ENCODE results near the gene RPN2. TPM values are rescaled to one million over a fixed set of nuclear protein-coding genes. Genes with fewer than 3 reads are reported as not detected.
"Not testable (repeated sequence)": the region's sequence is repeated elsewhere in the genome, so short reads cannot be mapped to it uniquely, and the experiment has no call there.

RPN2 gene
- 215 TPM for total RNA-seq

DNA sequence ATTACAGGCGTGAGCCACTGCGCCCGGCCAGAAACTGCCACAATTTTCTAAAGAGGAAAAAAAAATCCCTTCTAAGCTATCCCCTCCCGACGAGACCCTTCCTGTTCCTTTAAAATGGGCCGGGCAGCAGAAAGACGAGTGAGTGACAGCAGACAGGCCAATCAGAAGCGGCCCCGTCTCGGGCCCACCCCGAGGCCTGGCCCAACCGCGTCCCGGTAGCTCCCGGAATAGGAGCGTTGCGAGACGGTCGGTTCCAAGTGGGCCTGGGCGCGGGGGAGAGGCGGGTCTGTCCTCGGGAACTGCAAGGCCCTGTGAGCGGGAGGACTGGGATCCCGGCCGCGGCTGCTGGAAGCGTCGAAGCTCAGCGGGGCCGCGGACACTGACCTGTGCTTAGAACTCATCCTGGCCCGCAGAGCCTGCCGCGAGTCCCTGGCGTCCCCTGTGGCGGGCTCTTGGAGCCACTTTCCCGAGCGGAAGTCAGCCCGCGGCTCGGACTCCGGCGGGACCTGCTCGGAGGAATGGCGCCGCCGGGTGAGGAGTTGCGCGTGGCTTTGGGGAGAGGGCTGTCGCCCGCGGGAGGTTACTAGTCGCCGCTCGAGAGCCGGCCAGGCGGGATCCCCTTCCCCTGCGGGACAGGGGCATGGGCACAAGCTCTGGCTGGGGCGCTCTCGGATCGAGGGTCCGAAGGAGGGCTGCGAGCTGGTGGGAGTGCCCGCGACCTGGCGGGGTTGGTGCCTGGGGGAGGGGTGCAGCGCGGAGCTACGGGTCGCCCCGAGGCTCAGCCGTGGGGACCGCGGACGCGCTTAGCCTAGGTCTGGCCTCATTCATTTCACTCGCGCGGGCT lies at the start of gene RPN2, which contains the start of gene MROH8:
Gene RPN2, plus strand, starts transcription at position 492 of the 844 bp plus-strand sequence. Its CDS starts 27 bp downstream, at position 519.
Gene MROH8, minus strand, starts transcription at position 710 of the 844 bp plus-strand sequence.
- DNase-seq (ENCODE audit: low spot score) = peak; percentile 98

DNA sequence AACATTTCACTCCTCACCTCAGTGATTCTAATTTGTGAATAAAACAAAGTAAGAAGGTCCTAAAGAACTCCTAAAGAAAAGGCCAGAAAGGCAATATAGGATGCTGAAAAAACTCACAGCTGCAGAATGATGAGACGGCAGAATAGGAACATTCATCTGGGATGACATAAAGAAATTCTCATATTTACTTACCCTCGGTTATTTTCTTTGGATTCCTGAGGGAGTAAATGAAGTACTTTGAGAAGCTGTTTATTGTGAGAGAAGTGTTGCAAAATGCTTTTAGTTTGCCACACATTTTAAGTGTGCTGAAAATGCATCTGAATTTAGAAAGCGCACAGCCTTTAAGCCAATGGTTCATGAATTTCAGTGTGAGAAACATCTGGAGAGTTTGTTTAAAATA lies 47.6 kb upstream of the RPN2 start:
- DNase-seq (ENCODE audit: low spot score) = no peak

DNA sequence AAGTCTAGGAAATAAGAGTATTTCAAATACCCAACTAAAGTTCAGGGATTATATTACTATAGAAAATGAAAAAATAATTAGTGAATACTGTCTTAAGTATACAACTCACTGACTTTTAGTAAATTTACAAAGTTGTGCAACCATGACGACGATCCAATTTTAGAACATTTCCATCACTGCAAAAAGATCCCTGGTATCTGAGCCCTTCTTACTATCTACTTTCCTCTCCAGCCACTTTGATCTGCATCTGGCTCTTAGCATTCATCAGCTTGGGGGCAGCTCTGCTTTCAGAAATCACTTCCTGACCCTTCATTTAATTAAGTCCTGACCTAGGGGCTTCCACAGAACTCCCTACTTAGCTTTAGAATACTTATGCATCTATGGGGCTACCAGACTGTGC lies 45.2 kb upstream of the RPN2 start:
- DNase-seq (ENCODE audit: low spot score) = no peak

DNA sequence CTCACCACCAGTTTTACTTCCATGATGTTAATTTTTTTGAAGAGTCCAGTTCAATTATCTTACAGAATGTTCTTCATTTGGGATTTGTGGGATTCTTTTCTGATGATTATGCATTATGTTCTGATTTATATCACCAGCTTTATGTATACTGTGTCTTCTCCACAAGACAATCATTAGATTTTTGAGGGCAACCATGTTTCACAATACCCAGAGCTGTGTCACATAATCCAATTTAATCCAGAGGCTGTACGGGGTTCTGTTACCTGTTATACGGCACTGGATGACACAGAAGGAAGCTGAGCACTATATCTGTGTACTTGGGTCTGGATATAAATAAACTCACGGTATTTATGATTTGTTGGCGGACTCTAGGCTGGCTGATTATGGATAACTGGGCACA lies 41.6 kb upstream of the RPN2 start:
- no peak for DNase-seq (ENCODE audit: low spot score)

DNA sequence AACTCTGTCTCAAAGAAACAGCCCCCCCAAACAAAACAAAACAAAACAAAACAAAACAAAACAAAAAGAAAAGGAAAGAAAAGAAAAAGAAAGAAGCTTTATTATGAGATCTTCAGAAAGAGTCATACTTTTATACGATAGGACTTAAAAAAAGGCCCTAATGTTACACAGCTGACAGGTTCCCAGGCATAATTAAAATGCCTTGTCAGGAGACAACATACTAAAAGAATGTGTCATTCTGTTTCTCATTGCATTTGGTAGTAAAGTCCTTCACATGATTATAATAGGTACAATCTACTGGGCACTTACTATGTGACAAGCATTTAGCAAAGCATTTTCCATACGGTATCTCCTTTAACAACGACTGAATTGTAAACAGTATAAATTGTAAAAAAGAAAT lies 36.4 kb upstream of the RPN2 start:
- DNase-seq (ENCODE audit: low spot score) = no peak

DNA sequence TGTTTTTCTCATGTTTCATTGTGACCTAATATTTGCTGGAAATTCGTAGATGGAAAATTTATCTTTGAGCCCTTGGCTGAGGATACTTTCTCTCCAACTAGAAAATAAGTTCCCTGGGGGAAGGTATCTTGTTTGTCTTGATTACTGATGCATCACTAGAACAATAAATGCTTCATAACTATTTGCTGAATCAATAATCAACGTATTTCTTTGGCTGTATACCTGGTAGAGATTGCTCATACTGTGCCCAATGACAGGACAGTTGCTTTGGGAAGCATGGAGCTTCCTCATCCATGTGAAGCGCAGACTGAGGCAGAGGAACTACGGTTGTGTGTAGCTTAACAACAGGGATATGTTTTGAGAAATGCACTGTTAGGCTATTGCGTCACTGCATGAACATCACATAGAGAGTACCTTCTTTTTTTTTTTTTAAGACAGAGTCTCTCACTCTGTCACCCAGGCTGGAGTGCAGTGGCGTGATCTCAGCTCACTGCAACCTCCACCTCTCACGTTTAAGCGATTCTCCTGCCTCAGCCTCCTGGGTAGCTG lies 34.2 kb upstream of the RPN2 start:
- DNase-seq (ENCODE audit: low spot score) = no peak

DNA sequence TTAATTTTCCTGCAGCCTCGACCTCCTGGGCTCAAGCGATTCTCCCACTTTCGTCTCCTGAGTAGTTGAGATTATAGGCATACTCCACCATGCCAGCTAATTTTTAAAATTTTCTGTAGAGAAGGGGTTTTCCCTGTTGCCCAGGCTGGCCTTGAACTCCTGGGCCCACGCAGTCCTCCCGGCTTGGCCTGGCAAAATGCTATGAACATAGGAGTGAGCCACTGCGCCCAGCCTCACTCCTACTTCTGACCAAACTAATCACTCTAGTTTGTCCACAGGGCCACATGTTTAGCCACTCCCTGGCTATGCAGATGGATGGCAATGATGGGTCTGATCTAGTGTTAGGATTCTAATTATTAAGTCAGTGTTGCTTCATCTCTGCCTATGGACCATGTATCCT lies 31.9 kb upstream of the RPN2 start:
- no peak for DNase-seq (ENCODE audit: low spot score)

DNA sequence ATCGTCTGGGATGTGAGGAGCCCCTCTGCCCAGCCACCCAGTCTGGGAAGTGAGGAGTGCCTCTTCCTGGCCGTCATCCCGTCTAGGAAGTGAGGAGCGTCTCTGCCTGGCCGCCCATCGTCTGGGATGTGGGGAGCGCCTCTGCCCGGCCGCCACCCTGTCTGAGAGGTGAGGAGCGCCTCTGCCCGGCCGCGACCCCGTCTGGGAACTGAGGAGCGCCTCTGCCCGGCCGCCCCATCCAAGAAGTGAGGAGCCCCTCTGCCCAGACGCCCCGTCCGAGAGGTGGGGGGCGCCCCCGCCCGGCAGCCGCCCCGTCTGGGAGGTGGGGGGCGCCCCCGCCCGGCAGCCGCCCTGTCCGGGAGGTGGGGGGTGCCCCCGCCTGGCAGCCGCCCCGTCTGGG lies 28.3 kb upstream of the RPN2 start:
- DNase-seq (ENCODE audit: low spot score) = not testable (repeated sequence)

DNA sequence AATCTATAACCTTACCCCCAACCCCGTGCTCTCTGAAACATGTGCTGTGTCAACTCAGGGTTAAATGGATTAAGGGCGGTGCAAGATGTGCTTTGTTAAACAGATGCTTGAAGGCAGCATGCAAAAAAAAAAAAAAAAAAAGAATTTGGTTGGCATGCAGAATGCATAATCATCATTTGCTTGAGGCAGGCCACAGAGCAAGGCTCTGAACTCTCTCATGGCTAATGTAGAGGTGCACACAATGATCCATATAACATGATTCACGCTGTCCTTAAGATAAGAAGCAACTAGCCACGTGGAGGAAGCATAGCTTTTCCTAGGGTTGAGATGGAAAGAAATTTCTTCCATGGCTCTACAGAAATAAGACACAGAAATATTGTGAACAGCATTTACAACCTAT lies 27.6 kb upstream of the RPN2 start:
- DNase-seq (ENCODE audit: low spot score) = no peak

DNA sequence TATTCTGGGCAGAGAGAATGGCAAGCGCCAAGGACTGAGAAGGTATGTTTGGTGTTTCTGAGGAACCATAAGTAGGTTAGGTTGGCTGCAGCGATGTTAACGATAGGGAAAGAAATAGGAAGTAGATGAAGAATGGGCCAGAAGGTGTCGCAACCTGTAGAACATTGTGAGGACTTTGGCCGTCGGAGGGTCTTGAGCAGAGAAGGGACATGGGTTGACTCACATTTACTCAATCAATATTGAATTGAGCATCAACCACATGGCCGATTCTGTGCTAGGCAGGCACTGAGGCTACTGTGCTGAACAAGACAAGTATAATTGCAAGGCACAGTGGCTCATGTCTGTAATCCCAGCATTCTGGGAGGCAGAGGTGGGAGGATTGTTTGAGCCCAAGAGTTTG lies 26.8 kb upstream of the RPN2 start:
- no peak for DNase-seq (ENCODE audit: low spot score)

DNA sequence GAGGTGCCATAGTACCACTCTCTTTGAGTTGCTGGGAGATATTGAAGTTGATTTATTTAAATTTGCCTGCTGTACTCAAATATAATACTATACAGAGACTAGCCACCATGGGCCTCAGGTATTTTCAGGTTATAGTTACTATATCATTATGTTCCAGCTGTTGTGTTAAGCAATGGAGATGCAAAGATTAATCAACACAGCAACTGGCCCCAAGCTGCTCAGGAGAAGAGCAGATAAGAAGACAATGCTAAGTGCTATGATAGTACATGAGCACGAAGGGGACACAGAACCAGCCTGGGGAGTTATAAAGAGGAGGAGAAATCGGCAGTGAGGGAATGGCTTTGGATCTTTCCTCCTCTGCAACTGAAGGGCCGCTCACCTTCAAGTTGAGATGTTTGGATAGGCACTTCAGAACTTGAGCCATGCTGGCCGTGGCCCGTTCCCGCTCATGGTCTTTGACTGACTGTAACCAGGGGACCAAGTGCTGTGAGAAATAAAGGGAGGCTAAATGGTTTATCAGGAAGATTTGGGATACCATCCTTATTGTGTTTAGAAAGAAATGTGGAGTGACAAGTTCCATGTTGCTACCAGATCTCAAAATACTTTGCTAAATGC lies 24.3 kb upstream of the RPN2 start:
- no peak for DNase-seq (ENCODE audit: low spot score)

DNA sequence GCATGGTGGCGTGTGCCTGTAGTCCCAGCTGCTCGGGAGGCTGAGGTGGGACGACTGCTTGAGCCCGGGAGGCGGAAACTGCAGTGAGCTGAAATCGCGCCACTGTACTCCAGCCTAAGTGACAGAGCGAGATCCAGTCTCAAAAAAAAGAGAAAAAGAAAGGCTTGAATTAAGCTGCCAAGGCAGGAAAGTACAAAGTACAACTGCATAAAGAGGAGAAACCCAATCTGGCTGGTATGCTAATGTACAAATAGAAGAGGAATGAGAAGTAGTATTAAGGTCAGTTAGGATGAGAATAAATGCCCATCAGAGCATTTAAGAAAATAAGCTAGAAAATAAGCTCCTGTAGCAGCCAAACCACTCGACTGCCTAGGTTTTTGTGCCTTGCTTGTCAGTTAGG lies 23.1 kb upstream of the RPN2 start:
- no peak for DNase-seq (ENCODE audit: low spot score)

DNA sequence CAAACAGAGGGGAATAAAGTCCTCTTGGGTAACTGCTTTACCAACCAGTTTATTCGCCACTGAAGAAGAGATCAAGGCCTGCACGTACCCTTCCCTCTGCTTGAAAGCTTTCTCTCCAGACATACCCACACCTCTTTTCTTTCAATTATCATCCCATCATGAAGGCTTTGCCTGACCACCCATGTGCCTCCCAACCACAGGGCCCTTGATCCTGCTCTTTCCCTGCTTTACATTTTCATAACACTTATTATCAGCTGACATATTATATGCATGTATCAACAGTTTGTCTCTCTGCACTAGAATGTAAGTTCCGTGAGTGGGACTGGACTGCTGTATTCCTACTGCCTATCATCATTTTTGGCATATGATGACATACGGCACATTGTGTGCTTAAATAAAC lies 20.9 kb upstream of the RPN2 start:
- no peak for DNase-seq (ENCODE audit: low spot score)

DNA sequence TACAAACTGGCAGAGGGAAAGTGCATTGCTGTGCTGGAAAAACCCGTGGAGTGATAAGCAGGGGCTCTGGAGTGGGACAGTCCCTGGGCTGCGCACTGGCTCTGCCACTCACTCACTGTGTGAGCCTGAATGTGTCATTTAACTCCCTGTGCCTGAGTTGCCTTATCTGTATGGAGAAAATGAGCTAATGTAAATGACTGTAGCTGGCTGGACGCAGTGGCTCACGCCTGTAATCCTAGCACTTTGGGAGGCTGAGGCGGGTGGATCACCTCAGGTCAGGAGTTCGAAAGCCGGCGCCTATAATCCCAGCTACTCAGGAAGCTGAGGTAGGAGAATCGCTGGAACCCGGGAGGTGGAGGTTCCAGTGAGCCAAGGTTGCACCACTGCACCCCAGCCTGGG lies 18.4 kb upstream of the RPN2 start:
- no peak for DNase-seq (ENCODE audit: low spot score)

DNA sequence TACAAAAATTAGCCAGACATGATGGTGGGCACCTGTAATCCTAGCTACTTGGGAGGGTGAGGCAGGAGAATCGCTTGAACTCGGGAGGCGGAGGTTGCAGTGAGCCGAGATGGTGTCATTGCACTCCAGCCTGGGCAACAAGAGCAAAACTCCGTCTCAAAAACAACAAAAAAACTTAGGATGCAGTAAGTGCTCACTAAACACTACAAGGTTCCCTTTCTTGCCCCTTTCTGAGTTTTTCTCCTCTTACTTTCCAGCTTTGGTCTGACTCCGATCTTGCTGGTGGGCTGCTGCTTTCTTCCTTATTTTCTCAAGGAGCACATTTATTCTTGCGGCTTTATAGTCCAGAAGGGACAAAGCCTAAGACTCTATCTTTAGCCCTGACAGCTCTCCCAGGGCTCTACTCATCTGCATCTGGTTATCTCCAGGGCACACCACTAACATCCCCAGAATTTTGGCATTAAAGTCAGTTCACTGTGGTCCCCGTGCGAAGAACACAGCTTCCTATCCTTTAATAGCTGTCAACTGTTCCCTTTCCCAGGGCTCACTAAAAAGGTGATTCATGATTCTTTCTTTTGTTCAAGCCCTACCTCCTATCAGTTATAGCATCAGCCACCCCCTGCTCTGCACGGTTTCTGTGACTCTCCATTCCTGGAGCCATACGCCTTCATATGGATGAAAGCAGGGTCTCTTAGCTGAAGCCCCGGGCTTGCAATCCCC lies 17.1 kb upstream of the RPN2 start:
- DNase-seq (ENCODE audit: low spot score) = no peak

DNA sequence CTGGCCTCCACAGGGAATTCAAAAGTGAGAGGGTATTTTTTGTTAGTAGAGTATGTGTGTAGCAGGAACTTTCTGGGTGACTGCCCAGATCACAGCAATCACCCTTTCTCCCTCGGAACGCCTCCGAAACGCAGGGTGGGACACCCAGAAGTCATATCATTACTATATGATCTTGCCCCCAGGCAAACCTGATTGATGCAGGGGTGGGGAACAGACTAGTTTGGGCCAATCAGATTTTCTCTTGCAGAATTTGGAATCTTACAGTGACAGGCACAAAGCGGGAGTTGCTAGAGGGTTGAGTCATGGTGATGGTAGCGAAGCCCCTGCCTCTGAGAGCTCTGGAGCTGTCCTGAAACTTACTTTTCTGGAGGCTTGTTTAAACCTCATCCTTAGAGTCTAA lies 16.5 kb upstream of the RPN2 start:
- DNase-seq (ENCODE audit: low spot score) = no peak

DNA sequence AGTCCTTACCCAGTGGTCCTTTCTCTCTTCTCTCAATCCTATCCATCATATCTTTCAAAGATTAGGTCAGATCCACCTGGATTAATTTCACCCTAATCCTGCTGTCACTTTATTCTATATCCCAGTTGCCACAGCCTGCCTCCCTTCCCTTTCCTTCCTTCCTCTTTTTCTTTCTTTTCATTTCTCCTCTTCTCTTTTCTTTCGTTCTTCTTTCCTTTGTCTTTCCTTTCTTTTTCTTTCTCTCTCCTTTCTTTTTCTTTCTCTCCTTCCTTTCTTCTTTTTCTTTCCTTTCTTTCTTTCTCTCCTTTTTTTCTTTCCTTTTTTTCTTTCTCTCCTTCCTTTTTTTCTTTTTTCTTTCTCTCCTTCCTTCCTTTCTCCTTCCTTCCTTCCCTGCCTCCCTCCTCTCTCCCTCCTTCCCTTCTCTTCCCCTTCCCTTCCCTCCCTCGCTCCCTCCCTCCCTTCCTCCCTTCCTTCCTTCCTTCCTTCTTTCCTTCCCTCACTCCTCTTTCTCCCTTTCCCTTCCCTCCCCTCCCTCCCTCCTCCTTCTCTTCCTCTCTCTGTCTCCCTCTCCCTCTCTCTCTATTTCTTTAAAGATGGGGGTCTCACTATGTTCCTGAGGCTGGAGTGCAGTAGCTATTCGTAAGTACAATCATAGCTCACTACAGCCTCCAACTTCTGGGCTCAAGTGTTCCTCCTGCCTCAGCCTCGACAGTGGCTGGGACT lies 15.1 kb upstream of the RPN2 start:
- DNase-seq (ENCODE audit: low spot score) = no peak

DNA sequence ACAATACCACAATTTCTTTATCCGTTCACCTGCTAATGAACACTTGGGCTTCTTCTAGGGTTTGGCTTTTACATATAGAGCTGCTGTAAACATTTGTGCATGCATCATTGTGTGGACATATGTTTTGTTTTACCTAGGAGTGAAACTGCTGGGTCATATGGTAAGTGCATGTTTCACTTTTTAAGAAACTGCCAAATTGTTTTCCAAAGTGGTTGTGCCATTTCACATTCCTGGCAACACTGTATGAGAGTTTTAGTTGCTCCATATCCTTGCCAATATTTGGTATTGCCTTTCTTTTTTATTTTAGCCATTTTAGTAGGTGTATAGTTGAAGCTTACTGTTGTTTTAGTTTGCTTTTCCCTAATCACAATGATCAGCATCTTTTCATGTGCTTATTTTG lies 14.1 kb upstream of the RPN2 start:
- no peak for DNase-seq (ENCODE audit: low spot score)

DNA sequence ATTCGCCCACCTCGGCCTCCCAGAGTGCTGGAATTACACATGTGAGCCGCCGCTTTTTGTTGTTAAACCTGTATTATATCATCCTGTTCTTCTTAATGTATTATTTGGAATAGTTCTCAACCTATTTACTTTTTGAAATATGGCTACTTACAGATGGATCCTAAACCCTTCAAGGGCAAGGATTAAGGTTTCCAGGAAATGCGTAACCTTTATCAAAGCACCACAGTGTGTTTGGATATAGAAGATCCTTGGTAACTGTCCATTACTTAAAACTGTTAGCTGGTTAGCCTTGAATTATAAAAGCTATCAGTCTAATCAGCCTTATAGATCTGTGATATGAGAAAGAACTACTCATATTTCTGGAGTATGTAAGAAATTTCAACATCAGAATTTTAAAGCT lies 12.3 kb upstream of the RPN2 start:
- DNase-seq (ENCODE audit: low spot score) = no peak

DNA sequence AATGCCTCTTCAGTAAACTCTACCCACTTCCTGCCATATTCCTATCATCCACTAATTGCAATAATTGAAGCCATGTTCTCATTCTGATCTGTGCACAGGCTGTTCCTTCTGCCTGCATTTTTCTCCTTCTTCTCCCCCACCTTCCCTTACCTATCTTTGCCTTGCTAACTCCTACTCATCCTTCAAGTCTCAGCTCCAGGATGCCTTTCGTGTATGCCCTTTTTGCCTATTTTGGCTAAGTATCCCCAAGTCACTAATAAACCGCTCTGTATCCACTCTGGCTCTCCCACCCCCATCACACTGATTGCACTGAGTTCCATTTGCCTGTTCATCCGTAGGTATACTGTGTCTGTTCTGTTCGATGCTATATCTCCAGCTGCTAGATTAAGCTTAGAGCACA lies 6.3 kb upstream of the RPN2 start:
- no peak for DNase-seq (ENCODE audit: low spot score)

DNA sequence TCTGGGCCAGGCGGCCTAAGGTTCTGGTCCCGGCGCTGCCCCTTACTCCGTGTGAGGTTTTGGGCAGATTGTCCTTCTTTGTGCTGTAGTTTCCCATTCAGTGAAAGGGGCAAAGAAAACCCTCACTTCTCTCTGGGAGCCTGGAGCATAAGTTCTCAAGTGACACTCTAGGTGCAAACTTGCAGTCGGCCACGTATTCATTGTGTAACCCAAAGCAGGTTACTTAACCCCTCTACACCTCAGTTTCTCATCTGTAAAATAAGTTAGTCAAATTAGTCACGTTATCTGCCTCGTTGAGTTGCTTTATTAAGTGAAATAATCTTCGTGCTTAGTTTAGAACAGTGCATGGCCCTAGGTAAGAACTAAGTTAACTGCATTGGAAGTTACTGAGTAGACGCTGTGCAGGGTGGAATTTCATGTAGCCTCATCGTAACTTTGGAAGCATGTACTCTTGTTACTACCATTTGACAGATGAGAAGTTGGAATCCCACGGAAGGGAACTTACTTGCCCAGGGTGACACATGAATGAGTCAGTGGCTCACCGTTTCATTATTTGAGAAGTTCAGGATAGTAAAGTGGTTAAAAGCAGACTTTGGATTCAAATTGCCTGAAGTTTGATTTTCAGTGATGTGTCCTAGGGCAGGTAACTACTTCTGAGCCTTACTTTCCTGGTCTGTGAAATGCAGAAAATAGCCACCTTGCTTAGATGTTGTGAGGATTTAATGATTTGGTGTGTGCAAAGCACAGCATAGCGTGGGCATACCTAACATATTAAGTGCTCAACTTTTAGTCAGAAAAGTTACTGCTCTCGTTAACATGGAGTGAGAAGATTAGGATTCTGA lies 774 bp downstream of the RPN2 start:
- no peak for DNase-seq (ENCODE audit: low spot score)
